SHP77 treated with DMSO at 0.1 percent for 48 hours (cell line): ENCODE measurements around the gene SIGLEC15.
"Not testable (repeated sequence)": the region's sequence is repeated elsewhere in the genome, so short reads cannot be mapped to it uniquely, and the experiment has no call there.

Experiments
- DNase-seq: peaks from one replicate; lab custom pipeline; 2025; lab: John Stamatoyannopoulos, UW

The SIGLEC15 gene

DNA sequence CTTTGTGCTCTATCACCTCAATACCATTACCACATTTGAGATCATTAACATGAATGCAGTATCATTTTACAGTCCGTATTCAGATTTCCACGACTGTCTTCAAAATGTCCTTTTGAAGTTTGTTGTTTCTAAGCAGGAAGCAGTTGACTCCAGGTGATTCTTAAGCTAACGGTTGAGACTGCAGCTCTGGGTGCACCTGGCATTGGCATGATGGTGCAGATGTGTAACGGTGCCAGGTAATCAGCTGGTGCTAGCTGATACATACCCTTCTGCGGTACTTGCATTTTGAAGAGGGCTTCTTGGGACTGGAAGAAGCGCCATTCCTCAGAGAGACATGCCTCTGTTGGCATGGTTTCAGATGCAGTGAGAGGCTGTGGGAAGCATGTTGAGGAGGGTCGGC, 19.5 kb downstream of the SIGLEC15 start:
- no peak for DNase-seq

DNA sequence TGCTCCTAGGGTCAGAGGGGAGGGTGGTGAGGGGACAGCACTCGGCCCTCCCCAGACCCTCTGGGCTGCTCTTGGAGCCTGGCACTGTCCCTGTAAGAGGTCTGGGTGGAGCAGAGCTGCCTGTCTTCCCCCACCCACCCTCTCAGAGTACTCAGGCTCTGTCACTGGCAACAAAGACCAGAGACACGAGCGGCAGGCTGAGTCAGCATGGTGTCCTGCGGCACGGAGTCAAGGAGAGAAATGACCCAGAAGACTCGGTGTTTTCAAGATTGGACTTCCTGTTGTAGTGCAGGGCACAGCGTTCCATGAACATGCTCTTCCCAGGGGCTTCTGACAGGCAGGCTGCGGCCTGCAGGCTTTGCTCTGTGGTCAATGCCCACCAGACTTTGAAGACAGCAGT, 19.9 kb downstream of the SIGLEC15 start:
- no peak for DNase-seq

DNA sequence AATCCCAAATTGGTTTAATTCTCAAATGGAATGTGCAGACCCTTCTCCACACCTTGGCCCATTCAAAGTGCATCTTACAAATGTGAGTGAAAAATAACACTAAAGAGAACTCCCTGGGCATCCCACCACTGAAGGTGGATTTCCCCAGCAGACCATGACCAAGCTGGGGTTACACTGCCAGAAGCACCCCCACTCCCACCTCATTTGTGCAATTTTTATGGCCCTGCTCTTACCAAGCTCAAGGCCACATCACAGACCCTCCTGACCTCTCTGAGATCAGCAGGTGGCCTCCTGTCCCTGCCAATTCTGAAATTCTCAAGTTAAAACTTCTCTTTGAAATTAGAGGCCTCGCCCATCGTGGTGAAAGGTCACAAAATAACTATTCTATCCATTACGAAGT, 21.6 kb downstream of the SIGLEC15 start:
- no peak for DNase-seq

DNA sequence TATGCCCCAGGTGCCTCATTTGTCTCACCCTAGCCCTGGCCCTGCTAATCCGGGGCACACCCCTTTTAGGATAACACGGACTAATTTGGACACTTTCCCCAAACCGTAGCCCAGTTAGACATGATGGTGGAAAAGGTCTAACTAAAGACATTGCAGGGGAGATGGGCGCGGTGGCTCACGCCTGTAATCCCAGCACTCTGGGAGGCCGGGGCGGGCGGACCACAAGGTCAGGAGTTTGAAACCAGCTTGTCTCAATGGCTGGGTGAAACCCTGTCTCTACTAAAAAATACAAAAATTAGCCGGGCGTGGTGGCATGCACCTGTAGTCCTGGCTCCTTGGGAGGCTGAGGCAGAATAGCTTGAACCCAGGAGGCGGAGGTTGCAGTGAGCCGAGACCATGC, 23.2 kb downstream of the SIGLEC15 start:
- DNase-seq: not testable (repeated sequence)

DNA sequence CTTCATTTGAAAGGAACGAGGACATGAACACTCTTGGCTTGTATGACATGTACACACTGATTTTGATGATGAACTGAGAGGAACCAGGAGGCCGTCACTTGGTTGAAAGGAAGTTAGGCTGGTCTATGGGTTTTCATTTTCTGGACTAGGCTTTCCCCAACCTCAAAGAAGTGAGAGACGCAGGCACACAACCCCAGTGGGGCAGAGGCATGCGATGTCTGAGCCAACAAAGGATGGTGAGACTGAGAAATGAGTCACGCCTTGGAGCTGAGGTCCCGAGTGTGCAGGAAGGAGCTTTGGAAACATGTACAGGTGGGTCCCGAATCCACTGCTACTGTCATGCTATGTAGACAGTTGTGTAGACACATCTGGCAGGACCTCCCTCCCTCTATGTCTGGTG, 24.1 kb downstream of the SIGLEC15 start:
- no peak for DNase-seq

DNA sequence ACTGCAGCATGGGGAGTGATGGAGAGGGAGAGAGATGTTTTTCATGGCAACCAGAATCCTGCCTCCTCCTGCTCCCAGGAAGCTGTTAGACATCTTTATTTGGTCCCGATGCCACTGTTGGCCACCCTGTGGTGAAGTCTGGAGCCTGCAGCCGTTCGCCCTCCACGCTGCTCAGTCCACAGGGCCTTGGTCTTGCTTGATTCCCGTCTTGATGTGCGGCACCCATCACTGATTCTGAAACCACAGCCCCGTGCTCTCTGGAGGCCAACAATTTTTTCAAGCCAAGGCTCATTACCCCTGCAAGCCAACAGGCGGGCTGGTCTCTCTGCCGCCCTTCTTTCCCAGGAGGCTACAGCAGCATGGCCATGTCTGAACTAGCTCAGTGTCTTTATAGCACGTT, 24.5 kb downstream of the SIGLEC15 start:
- no peak for DNase-seq

DNA sequence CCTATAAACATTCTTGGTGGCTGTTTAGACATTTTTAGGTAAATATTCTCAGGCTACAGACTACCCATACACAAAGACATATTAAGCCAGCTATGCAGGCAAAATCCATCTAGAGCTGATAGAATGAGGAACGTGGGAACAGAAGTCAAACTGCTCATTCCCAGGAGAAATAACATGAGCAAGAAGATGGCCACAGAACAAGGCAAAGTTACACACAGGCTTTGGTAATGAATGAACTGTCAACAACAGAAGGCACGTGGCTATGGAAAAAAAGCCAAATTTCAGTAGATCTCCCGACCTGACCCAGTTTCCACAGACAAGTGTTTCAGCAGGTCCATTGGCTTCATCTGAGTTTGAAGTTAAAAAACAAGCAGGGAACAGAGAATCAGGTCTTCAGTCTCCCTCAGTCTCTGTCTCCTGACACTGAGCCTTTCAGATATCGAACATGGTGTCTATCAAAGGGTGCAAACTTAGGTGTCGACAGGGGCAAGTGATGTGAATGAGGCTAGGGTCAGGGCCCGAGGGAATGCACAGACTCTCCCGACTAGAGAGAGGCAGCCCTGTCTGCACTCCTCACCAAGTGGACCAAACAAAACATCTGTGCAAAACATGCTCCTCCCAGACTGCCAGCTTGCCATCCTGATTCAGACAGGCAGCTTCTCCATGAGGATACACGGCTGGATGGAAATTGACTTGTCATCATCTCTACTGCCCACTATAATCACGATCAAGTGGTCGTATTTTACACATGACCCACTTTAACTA, 25.9 kb downstream of the SIGLEC15 start:
- no peak for DNase-seq

DNA sequence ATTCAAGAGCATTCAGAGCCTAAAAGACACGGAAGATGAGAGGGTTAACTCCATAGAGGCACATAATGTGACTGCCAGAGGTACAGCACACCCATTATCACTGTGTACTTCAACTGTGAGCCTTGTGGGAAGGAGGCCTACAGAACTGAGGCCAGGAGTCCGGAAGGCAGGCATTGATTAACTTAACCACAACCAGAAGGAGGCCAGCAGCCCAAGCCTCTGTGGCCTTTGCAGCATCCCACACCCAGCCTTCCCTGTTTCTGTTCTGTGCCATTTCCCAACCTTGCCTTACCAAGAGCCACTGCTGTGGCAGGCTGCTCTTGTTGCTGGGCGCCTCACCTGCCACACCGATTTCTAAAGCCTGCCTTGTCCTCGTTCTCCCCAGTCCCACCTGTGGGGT, 27.2 kb downstream of the SIGLEC15 start:
- no peak for DNase-seq

- no peak for DNase-seq
These were observed 28.6 kb downstream of the SIGLEC15 start for GRCh38 chr18:45854036-45854586.

DNA sequence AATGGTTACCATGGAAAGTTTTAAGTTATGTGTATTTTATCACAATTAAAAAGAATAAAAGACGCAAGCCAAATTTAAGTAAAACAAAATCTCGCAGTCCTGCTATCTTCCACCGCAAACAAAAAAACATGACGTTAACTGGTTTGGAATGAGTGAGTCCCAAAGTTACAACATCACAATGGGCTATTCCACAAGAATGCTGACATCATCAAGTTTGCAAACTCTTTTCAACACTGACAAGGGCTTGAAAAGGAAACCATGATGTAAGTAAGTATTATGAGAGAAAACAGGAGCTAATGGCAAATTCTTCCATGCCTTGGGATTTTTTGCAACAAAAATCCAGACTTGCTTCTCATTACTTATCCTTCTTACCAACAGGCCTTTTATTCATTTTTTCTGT, 31.1 kb downstream of the SIGLEC15 start:
- no peak for DNase-seq

DNA sequence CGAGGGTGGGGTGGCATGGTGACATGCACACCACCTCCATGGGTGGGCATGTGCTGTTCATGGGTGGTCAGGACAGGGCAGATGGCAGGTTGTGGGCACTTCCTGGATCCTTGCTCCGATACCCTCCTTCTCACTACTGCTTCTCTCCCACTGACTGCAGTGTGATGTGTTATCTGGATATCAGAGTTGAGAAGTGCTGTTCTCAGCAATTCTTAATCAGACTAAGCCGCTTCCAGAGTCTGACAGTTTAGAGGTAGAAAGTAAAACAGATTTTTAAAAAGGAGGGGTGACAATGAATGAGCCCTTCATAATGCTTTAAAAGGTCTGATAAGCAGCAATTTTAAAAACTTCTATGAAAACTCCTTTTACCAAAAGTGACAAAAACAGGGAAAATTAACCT, 33.9 kb downstream of the SIGLEC15 start:
- DNase-seq: no peak

DNA sequence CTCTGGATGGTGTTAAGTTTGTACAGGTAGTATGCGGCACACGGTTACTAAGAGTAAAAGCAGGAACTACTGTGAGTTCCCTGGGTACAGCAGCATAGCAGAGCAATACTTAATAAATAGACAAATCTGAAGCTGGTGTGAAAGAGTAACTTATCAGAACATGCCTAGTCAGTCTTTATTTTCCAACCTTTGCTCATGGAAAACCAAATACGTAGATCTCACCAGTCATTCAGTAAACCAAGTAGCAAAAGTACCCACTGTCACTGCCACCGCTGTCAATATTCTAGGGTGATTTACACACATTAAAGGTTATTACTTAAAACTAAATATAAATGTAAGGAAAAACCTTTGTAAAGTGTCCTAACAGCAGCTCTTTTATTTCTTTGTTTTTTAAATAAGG, 35.0 kb downstream of the SIGLEC15 start:
- no peak for DNase-seq

DNA sequence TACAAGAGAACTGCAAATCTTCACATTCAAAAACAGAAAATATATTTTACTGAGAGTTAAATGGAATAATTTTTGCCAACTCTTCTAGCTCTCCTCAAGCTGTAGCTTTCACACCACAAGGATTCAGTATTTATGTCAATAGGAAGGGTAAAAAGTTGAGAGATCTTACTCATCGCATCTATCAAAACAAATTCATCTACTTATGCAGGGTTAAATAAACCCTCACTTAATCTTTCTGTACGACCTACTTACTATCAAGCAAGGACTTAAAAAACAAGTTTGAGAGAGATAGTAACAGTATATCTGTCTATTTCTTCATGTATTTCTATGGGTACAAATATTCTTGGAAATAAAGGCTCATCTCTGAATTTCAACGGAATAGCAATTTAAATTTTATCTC, 35.5 kb downstream of the SIGLEC15 start:
- no peak for DNase-seq

DNA sequence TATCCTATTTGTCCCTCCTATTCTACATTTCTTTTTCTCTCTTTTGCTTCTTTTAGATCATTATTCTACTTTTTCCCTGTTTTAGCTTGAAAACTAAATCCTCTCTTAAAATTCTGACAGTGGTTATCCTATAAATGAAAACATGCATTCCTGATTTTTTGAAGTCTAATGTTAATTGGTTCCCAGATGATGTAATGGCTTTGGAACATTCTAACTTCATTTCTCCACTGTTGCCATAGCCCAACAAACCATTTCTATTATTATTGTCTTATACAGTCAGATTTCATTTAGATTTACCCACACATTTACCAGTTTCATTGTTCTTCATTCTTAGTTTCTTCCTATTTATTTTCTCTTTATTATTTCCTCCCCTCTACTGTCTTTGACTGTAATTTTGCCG, 36.5 kb downstream of the SIGLEC15 start:
- no peak for DNase-seq

DNA sequence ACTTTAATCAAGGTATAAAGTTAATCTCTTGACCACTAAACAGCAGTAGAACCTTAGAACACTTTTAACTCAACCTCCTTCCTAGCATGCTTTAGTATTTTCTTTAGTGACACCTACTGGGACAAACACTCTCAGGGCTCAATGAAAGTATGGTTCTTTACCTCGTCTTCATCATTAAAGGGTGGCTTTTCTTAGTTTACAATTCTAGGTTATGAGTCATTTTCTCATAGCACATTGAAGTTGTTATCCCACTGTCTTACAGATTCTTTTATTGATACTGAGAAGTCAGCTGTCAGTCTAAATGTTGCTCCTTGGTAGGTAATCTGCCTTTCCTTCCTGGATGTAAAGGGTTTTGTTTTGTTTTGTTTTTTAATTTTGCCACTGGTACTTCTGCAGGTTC, 38.0 kb downstream of the SIGLEC15 start:
- no peak for DNase-seq

DNA sequence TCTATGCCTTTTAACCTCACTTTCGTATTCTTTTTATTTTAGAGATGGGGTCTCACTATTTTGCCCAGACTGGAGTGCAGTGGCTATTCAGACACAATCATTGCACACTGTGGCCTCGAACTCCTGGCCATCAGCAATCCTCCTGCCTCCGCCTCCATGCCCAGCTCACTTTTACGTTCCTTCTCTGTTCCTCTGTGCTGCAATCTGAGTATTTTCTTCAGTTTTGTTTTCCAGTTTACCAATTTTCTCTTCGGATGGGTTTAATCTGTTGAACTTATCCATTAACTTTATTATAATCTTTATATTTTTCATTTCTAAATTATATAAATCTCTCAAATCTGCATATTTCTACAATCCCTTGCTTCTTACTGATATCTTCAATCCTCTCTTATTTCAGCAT, 38.6 kb downstream of the SIGLEC15 start:
- DNase-seq: no peak

- no peak for DNase-seq
These were observed 40.0 kb downstream of the SIGLEC15 start for GRCh38 chr18:45865466-45865865.

DNA sequence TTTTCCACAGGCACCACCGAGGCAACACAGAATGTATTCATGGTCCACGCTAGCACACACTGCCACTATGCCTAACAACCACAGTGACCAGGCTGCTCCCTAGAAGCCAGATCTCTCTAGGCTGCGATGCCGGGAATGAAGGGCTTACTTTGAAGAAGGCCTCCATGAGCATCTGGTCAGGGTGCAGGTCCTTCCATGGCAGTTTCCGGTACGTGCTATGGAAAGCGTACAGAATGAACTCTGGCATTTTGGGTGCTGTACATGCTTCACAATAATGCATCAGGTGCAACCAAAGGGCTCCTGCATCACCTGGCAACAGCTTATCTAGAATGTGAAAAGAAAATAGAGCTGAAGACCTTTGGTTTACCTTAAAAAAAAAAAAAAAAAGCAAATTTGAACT, 44.9 kb downstream of the SIGLEC15 start:
- DNase-seq: no peak

- DNase-seq: no peak
These were observed 46.1 kb downstream of the SIGLEC15 start for GRCh38 chr18:45871431-45872084.

GRCh38 chr18:45874491-45875184, 49.2 kb downstream of the SIGLEC15 start:
- DNase-seq: no peak

- no peak for DNase-seq
These were observed 50.7 kb downstream of the SIGLEC15 start for GRCh38 chr18:45876161-45876560.

DNA sequence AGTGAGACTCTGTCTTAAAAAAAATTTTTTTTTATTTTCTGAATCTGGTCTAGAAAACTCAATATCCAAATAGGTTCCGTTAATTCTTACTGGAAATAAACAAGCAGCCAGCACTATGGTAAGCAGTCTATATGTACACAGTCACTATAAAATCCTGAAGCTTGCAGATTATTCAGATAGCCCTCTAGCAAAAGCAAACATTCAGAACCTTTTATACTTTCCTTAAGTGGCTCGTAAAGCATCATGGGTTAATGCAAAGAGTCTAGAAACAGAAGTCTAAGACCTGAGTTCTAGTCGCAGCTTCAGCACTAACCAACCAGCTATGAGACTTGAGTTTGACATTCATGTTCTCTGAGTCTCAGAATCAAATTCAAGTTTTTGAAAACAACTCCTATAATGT, 51.9 kb downstream of the SIGLEC15 start:
- no peak for DNase-seq
